CD4-positive, alpha-beta T cell treated with Interleukin-6 at 100 ng/mL for 8 hours (primary cell): ENCODE data around the gene EGFR.
A peak's percentile ranks its signal among the peaks of the same experiment; 100 is the strongest.

ENCODE experiments used
- DNase-seq: peaks from one replicate; pipeline ENCODE4 v3.0.0-alpha.2; 2020; ENCODE audit warnings: mixed read lengths, low spot score

The EGFR gene

DNA sequence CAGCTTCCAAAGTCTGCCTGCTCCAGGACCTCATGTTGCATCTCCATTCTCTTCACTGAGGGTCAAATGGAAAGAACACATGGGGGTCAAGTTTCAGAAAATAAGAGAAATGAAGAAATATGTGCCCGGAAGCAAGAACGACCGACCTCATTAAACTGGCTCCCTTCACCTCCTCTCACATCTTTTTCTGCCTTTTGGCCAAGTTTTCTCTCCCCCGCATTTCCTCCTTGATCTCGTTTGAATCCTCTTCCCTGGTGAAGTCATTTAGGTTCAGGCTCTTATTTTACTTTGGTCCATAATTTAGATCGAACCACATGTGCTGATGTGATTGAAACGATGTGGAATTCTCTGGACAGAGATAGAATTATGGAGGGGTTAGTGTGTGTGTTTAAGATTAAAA lies 44.2 kb downstream of the EGFR start:
- DNase-seq = no peak

DNA sequence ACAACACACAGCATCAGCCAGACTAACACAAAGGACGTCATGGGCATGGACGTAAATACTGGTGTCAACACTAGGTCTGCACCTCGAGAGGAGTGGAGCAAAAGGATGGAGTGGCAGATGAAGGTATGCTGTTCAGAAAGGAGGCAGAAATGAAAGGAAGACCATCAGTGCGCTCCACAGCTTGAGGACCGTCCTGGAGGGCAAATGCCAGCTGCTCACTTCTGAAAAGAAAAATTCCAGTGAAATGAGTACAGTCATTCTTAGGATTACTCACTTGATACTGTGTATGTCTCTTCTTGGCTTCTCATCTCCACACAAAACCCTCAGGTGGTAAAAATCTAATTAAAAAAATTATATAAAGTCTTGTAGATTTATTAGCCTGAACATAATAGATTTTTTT lies 44.8 kb downstream of the EGFR start:
- DNase-seq = no peak

DNA sequence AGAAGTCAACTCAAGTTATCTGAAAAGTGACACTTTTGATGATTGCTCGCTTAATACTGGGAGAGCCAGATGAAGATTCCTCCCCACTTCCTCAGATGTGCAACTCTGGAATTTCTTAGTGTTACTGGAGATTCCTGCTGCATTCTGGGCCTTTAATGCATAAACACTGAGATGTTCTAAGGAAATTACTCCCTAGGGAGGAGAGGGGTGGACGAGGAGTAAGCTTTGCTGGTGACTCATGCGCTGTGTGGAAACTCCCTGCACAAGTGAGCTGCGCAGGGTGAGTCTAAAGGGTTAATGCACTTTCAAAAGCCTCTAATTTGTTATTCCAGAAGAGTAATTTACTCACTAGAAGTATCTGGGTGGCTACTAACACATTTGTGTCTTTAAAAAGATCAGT lies 46.3 kb downstream of the EGFR start:
- no peak for DNase-seq

DNA sequence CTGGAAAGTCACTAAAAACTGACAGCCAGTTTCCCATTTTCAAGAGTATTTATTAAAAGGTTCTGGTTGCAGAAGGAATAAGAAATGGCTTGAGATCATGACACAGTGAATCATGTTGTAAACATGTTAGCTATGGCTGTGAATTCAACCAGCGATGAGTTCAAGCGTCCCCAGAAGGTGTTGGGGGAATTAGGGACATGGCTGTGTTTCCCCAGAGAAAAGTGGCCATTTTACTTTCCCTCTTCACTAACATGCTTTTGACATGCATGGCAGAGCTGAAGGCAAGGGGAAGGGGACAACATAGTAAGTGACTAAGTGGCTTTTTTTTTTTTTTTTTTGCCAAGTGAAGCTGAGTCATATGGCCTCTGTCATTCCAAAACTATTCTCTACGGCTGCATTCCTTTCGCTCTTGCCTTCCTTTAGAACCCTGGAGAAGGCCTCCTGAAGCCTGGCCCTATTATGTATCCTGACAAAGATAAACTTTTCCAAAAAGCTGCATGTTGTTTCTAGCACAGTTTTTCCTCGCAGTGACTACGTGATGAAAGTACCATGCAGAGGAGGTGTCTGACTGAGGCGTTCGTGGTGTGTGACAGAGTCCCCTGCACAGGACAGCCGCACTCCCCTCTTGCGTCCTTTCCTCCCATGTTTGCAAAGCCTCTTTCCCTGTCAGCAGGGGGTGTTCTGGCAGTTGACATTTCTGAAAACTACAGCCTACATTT lies 46.9 kb downstream of the EGFR start:
- no peak for DNase-seq

DNA sequence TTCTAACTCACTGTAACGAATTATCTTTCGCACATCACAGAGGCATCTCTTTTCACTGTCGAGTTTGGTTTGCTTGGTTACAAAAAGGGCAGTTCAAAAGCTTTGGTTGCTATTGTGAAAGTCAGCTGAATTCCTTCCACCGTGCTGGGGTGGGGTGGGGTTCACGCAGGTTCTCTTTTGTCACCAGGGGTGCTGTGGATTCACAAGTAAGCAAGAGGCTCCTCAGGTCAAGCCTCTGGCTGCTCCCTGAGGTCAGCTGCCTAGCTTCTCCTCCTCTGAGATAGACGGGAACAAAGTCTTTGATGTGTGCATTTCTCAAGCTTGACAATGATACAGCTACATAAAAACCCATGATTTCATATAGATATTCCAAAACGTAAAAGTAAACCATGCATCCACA lies 47.7 kb downstream of the EGFR start:
- no peak for DNase-seq

DNA sequence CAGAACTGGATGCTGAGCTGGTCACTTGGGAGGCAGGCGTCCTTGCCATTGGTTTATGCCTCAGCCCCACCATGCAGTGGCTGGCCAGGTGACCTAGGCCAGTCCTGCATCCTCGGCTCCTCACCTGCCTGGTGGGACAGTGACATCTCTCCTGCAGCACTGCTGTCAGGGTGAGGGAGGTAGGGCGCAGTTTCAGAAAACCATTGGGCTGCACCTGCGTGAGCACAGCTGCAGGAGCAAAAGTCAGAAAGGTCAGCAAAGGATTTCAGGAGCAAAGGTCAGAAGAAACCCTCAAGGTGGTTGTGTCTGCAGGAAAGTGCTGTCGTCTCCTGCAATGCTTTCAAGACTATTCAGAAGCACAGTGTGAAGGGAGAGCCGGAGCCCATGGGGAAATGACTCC lies 48.1 kb downstream of the EGFR start:
- DNase-seq = no peak

DNA sequence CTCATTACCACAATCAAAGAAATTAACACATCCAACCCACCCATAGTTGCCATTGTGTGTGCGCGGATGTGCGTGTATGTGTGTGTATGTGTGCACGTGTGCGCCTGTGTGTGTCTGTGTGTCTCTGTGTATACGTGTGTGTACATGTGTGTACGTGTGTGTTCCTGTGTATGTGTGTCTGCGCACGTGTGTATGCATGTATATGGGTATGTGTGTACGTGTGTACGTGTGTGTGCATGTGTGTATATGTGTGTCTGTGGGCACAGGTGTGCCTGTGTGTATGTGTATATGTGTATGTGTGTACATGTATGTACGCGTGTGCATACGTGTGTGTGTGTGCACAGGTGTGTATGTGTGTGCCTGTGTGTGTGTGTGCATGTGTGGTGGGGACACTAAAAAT lies 48.9 kb downstream of the EGFR start:
- no peak for DNase-seq

DNA sequence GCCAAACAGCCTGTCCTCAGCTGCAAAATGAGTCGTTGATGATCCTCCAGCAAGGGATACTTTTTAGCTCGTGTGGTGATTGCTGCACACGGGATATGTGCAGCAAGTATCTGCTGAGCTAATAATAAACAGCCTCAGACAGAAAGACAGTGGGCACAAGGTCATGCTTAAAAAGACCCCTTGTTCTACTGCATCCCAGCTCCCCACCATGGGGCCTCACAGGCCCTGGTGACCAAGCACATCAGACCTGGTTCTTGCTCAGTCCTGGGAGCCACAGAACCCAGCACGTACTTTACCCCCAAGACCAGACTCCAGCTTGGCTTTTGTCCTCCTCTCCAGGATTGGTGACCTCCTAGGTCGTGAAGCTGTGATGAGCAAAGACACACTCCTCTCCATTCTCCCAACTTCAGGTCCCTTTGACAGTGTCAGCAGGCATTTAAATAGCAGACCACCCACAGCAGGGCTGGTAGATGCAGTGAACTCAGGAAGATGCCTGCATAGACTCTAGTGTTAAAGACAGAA lies 50.5 kb downstream of the EGFR start:
- no peak for DNase-seq

DNA sequence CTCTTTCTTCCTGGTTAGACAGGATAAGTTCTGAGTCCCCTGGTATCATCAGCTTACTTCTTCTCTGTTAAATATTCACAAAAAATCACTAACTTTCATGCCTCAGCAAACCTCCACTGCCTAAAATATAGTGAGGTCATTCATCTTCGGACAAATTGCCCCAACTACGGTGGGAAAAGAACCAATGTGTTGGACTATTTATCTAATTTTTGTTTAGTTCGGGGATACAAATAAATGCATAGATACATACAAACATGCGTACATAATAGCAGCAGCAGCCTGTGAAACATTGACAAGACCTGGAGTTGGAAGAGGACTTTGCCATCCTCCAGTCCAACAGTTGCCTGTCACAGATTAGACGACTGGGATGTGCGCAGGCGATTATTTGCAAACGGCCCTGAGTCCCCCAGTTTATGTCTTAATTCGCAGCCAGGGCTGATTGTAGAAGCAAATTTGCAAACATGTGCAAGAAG lies 51.5 kb downstream of the EGFR start:
- DNase-seq = no peak

DNA sequence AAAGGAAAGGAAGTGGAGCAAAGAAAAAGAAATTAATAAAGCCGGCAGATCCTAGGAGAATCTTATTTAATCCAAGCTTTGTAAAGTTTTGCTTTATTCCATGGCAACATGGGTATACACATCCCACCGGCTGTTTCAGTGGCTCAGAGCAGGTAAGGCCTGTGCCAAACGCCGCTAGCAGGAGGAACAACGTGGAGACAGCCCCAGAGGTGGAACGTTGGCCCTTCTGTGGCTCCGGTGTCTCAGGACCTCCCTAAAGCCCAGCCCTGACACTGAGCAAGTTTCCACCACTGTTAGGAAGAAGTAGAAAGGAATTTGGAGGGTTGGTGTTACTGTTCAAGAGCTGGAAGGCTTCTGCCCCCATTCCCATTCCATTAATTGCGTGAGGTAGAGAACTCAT lies 52.0 kb downstream of the EGFR start:
- DNase-seq = no peak

DNA sequence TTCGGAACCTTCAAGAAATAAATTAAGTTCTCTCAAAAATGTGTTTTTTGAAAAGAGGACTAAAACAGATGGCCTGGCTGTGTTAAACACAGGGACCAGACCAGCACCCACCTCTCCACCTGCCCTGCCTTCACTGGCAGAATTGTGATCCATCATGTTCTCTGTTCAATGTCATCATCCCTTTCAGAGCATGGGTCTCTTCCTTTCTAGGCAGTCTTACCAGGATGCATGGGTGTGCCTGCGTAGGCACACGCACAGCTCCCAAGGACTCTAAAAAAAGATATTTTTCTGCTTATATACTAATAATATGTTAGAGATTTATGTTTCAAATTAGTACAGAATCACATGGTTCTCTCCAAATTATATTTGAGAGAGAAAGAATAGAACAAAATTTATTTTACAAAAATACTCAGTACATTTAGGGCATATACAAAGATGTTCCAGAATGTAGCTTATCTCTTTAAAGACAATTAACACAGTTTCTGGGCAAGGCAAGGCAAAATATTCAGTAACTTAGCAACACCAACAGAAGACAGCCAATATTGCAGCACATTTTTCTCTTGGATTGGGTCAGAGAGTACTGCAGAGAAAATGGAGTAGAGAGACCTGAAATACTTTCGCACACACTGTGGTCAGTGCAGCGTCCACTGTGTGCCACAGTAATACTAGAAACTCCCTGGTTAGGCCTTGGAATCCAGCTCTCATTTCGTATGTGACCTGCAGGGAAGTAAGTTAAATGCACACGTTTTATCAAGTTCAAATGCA lies 52.8 kb downstream of the EGFR start:
- DNase-seq = no peak

DNA sequence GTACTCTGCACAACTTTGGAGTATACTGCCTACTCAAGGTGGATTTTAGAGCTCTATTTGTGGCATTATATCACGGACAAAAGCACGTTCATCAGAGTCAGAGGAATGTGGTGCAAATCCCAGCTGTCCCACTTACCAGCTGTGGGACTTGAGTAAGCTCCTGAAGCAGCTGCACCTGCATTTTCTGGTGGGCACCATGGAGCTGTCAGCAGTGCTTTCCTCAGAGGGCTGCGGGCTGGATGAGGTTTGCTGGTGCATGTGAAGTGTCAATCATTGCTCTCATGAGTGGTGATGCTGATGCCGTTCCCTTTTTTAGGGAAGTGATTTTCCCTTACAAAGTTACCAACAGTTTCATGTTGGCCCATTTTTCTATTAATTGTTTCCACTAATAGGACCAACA lies 53.4 kb downstream of the EGFR start:
- DNase-seq = no peak

DNA sequence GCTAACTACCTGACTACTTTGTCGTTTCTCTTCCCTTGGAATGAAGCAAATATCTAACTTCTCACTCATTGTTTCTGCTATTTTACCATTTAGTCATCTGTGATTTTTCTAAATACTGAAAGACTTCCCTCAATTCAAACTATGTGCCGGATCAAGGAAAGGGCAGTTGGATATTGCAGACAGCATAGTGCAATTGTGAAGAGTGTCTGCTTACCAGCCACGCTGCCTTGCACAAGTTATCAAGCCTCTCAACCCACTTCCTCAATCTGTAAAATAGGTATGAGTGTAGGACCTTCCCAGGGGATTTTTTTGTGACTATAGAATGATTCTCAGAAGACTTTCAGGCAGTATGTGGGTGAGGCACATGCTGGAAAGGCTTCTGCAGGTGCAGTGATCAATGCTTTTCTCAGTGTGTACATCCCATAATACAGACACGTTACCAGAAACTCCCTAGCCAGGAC lies 54.3 kb downstream of the EGFR start:
- DNase-seq = no peak

DNA sequence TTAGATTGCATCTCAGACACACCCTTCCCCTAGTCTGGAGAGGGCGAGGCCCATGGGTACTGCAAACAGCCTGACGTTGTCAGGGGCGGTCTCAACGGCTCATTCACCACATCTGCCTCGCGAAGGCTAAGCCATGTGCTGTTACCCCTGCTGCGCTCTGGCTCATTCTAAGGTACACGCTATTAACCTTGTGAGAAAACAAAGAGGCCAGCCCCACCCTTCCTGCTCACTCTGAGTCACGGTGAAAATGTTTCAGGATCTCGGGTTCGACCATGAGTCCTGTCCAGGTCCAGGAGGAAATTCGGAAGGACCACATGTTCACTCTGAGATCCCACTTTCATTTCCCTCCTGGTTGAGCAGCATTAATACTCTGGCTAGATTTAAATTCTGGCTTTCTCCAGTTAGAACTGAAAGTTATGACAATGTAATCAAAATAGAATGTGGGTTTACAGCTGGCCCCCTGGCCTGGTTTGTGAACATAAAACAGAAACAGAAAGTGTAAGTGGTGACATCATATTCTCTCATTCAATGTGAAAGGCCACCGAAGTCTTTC lies 55.2 kb downstream of the EGFR start:
- DNase-seq = peak; percentile 10

DNA sequence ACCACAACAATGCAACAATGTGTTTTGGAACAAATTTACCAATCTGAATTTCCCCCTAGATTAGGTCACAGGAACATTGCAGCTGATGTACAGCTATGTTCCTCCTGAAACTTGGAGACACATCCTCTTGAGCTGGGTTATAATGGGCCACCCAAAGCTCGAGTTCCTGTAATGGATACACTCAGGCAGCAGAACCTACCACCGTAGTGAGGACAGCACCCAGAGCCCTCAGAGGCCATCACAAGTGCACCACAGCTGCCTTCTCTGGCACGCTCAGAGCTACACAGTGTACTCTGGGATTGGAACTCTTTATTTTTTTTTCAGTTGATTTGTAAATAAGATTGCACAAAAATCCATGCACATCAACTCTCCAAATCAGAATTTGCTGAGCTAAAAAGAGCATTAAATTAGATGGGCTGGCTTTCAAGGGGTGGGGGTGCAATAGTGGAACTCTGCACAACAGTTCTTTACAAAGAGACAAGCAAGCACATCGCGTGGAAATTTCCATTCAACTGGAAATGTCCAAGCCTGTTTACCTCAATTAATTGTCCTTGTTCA lies 56.7 kb downstream of the EGFR start:
- no peak for DNase-seq

DNA sequence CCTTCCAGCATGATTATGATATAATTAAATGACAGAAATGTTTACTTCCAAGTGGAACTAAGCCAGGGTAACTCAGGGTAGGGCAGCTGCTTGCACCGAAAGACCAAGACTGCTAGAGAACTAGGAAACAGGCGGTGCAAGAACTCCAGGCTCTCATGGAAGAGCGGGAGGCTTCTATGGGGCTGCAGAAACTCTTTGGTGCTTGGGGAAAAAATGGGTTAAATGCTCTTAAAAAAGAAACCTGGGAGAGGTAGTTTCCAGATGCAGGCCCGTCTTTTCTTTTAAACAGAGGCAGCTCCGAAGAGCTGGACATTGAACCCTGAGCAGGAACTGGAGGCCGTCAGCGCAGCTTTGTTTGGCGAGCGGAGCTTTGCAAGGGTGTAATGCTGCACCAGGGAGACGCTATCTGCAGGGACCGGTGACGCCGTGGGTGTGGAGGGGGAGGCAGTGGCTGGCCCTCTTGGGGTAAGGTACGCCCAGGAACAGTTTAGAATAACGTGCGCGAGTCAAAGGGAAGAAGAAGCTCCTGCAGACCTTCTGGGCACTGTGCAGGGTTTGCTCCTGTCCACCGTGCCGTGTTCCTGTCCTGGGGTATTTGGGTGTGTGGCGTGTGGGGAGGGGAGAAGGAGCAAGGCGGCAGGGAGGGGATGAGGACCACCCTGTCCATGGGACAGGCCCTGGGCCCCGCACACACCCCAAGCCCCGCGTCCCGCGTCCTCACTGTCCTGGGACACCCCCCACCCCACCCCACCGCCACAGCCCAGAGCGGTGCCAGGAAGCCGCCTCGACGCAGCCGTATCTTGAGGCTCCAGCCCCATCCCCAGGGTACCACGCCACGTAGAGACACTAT lies 59.0 kb downstream of the EGFR start:
- DNase-seq = no peak

DNA sequence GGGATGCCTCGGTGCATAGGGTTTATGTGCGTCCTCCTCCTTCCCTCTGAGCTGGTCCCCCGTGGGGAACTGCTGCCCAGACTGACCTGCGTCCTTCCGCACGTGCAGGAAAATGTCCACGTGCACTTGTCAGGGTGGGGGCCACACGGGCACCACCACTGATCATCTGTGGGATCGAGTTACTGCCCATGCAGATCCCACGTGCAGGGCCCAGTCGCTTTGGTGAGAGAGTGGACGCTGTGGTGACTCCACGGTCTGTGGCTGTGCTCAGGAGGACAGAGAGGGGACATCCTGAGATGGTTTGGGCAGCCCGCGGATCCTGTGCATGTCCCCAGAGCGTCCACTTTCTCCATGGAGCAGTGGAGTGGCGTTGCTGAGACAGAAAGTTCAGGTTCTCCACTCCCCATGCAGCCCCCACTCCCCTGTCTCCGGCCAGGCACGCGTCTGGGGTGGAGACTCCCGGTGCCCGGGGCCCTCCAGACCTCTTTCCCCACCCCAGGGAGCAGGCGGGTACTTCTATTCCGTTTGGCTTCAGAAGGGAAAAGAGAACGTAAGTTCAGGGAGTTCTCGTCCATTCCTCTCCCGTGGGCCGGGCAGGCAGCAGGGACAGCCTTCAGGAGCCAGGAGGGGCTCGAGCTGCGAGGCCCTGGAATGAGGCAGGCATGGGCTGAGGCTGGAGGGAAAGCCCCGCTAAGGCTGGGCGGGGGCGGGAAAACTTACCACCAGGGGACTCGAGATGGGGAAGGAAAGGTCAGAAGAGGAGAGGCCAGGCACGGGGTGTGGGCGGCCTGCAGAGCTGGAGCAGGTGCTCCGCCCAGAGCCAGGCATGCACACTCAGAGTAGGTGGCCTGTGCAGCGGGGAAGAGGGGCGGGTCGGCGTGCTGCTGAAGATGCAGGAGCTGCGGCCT lies 59.9 kb downstream of the EGFR start:
- DNase-seq = no peak

DNA sequence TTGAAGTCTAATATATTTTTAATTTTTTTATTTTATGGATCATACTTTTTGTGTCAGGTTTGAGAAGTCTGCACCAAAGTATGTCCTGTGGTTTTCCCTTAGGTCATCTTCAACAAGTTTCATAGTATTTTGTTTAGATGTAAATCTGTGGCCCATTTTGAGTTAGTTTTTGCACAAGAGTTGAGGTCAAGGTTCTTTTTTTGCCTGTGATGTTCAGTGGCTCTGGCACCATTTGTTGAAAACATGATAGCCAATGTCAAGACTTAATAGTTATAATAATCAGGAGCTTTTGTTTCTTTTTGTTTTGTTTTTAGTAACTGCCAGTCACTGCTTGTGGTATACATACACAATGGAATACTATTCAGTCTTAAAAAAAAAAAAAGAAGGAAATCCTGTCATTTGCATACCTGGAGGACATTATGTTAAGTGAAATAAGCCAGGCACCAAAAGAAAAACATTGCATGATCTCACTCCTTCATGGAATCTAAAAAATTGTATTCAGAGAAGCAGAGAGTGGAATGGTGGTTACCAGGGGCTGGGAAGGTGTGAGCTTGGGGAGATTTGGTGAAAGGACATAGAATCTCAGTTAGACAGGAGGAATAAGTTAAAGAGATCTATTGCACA lies 61.3 kb downstream of the EGFR start:
- DNase-seq = no peak

DNA sequence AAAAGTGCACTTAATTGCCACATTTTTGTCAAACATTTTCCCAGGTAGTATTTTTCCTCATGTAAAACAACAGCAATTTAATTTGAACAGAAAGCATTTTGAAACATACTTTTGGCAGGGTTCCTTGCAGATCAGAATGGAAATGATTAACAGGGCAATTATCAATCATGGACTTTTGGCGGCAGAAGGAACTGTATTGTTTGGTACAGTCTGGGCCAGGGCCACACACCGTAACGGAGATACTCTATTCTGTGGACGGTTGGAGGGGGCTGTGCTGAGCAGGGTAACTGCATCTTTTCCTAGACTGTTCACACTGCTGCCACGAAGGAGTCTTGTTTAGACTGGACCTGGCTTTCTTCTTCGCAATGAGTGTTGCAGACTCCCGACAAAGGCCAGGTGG lies 62.3 kb downstream of the EGFR start:
- no peak for DNase-seq
